Neural progenitor cell (in vitro differentiated cells): ENCODE results near the gene SERINC5. TPM values are rescaled to one million over a fixed set of nuclear protein-coding genes. Genes with fewer than 3 reads are reported as not detected.

Experiments used
- DNase-seq: peaks from one replicate; pipeline ENCODE4 v3.0.0-alpha.2; 2016; ENCODE audit warnings: low spot score
- H2AFZ ChIP-seq: fragments of 200-600 bp; sonication (generic); replicated peaks from 2 replicates; pipeline ENCODE4 v1.6.1; 2016; ENCODE audit warnings: antibody characterized with exemption
- H3F3A ChIP-seq: fragments of 200-600 bp; sonication (generic); 2 replicates; pipeline ENCODE4 v1.6.1; 2016; ENCODE audit warnings: antibody characterized with exemption, low read depth
- H3K27ac ChIP-seq: fragments of 200-600 bp; sonication (generic); 2 replicates; pipeline ENCODE4 v1.5.1; 2016; ENCODE audit warnings: mild to moderate bottlenecking
- H3K27me3 ChIP-seq: fragments of 200-600 bp; sonication (generic); 2 replicates; pipeline ENCODE4 v1.6.1; 2016; ENCODE audit warnings: mild to moderate bottlenecking, moderate library complexity
- H3K36me3 ChIP-seq: fragments of 200-600 bp; sonication (generic); 2 replicates; pipeline ENCODE4 v1.5.1; 2016
- H3K4me1 ChIP-seq: fragments of 200-600 bp; sonication (generic); 2 replicates; pipeline ENCODE4 v1.6.1; 2016; ENCODE audit warnings: mixed run types
- H3K4me2 ChIP-seq: fragments of 200-600 bp; sonication (generic); 2 replicates; pipeline ENCODE4 v1.6.1; 2016
- H3K4me3 ChIP-seq: fragments of 200-600 bp; sonication (generic); 2 replicates; pipeline ENCODE4 v1.5.1; 2016
- H3K79me2 ChIP-seq: fragments of 200-600 bp; sonication (generic); 2 replicates; pipeline ENCODE4 v1.6.1; 2016; ENCODE audit warnings: low read depth
- H3K9ac ChIP-seq: fragments of 200-600 bp; sonication (generic); 2 replicates; pipeline ENCODE4 v1.6.1; 2016
- H3K9me3 ChIP-seq: fragments of 200-600 bp; sonication (generic); 2 replicates; pipeline ENCODE4 v1.5.1; 2016; ENCODE audit warnings: low read depth
- H4K20me1 ChIP-seq: fragments of 200-600 bp; sonication (generic); 2 replicates; pipeline ENCODE4 v1.6.1; 2016; ENCODE audit warnings: low read depth
- H3K27ac Mint-ChIP-seq: 3 replicates; pipeline ENCODE4 v1.8.0; 2021; ENCODE audit warnings: mixed read lengths
- H3K27me3 Mint-ChIP-seq: 2 replicates; pipeline ENCODE4 v1.8.0; 2022; ENCODE audit warnings: low read depth, mild to moderate bottlenecking, inconsistent platforms, moderate library complexity, mixed read lengths; ENCODE audit not compliant: insufficient read depth
- H3K36me3 Mint-ChIP-seq: 3 replicates; pipeline ENCODE4 v1.8.0; 2021; ENCODE audit warnings: mixed read lengths
- H3K4me1 Mint-ChIP-seq: 3 replicates; pipeline ENCODE4 v1.8.0; 2021; ENCODE audit warnings: mixed read lengths
- H3K4me3 Mint-ChIP-seq: 3 replicates; pipeline ENCODE4 v1.8.0; 2021; ENCODE audit warnings: mild to moderate bottlenecking, moderate library complexity, mixed read lengths
- H3K9me3 Mint-ChIP-seq: 3 replicates; pipeline ENCODE4 v1.8.0; 2020; ENCODE audit warnings: mixed read lengths
- CTCF ChIP-seq: fragments of 200-600 bp; sonication (generic); IDR thresholded peaks from 2 replicates; pipeline ENCODE4 v1.5.1; 2017; ENCODE audit warnings: antibody characterized with exemption, mild to moderate bottlenecking
- EZH2 ChIP-seq: fragments of 200-600 bp; sonication (generic); IDR thresholded peaks from 2 replicates; pipeline ENCODE4 v1.6.1; 2017; ENCODE audit warnings: antibody characterized with exemption, mild to moderate bottlenecking, moderate library complexity
- EZH2phosphoT487 ChIP-seq: fragments of 200-600 bp; sonication (generic); IDR thresholded peaks from 2 replicates; pipeline ENCODE4 v1.6.1; 2017; ENCODE audit warnings: antibody characterized with exemption
- total RNA-seq: library from RNA; depleted of rRNA; stranded (reverse); fragments of >200 nt; gene quantifications from 2 replicates; pipeline ENCODE4 v1.2.3, GENCODE V29; 2015; ENCODE audit warnings: low replicate concordance

Gene SERINC5
- total RNA-seq, 1 donor from 2014 or later: 126 TPM

GRCh38 chr5:80078921-80079320, 176.9 kb downstream of the SERINC5 start:
- Histone ChIP-seq H3K9ac (no peak overlapping the region), H2AFZ (no peak overlapping the region), H3K4me3 (no peak overlapping the region), H3K4me2 (no peak overlapping the region), H3K27me3 (no peaks in the 10 kb centered on the region), H4K20me1 (no peaks in the 10 kb centered on the region), H3K27ac (no peak overlapping the region), H3F3A (peaks cover 8% of the 10 kb centered on the region), H3K79me2 (no peaks in the 10 kb centered on the region), H3K4me1 (no peaks in the 10 kb centered on the region), H3K9me3 (no peaks in the 10 kb centered on the region), H3K36me3 (no peaks in the 10 kb centered on the region)
- H3K4me3 Mint-ChIP-seq: no peak overlapping the region
- H3K27ac Mint-ChIP-seq: no peak overlapping the region
- no peaks in the 10 kb centered on the region for H3K9me3 Mint-ChIP-seq
- peaks cover 2% of the 10 kb centered on the region for H3K36me3 Mint-ChIP-seq
- TF ChIP-seq EZH2 (no peak), EZH2phosphoT487 (no peak), CTCF (no peak)
- no peak for DNase-seq
- H3K27me3 Mint-ChIP-seq: peaks cover 3% of the 10 kb centered on the region
- H3K4me1 Mint-ChIP-seq: peaks cover 2% of the 10 kb centered on the region

DNA sequence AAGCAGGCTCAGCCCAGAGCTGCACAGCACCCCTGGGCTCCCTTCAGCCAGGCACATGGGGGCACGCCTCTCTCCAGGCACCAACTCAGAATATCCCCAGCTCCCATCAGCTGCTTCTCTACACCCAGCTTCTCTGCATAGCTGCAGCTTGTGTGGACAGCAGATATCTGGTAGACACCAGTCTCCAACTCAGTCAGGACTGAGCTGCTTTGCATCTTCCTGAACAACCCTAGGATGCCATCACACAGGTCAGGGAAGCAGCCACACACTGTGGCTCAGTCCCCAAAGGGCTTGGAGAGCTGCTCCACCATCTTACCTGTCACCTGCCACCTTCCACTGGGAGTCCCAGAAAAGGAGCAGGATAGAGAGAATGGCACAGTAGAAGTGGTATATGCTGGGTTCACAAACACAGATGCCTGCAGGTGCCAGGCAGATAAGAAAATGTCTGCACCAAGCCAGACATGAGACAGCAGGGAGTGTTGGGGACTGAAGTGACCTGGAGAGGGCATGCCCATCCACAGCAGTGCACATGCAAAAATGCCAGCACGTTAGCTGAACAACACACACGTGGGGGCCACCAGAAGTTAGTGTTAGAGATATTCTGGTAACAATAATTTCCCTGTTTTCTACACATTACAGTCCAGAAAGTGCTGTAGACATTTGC, 178.7 kb downstream of the SERINC5 start:
- no peak overlapping the region for H3K27ac ChIP-seq

GRCh38 chr5:80076131-80077050, 179.5 kb downstream of the SERINC5 start:
- Histone ChIP-seq H4K20me1 (no peaks in the 10 kb centered on the region), H3K27me3 (no peaks in the 10 kb centered on the region), H3K36me3 (no peaks in the 10 kb centered on the region), H3K9me3 (no peaks in the 10 kb centered on the region), H3K4me3 (no peak overlapping the region), H3K4me1 (no peaks in the 10 kb centered on the region), H3K9ac (no peak overlapping the region), H3K4me2 (no peak overlapping the region), H3K79me2 (no peaks in the 10 kb centered on the region), H3F3A (no peaks in the 10 kb centered on the region), H3K27ac (no peak overlapping the region), H2AFZ (no peak overlapping the region)
- peaks cover 11% of the 10 kb centered on the region for H3K36me3 Mint-ChIP-seq
- DNase-seq: no peak
- peaks cover 8% of the 10 kb centered on the region for H3K27me3 Mint-ChIP-seq
- no peak overlapping the region for H3K4me3 Mint-ChIP-seq
- H3K9me3 Mint-ChIP-seq: no peaks in the 10 kb centered on the region
- H3K4me1 Mint-ChIP-seq: no peaks in the 10 kb centered on the region
- TF ChIP-seq EZH2phosphoT487 (no peak), CTCF (no peak), EZH2 (no peak)
- no peak overlapping the region for H3K27ac Mint-ChIP-seq

More for the DNA sequence above, 178.7 kb downstream of the SERINC5 start:
- Mint-ChIP-seq H3K36me3 (peaks cover 4% of the 10 kb centered on the region), H3K27ac (peak overlapping the region; percentile 46), H3K4me1 (no peaks in the 10 kb centered on the region), H3K9me3 (no peaks in the 10 kb centered on the region), H3K27me3 (peaks cover 8% of the 10 kb centered on the region), H3K4me3 (no peak overlapping the region)
- Histone ChIP-seq H3K4me1 (no peaks in the 10 kb centered on the region), H3K9me3 (no peaks in the 10 kb centered on the region), H3K9ac (no peak overlapping the region), H3K79me2 (no peaks in the 10 kb centered on the region), H4K20me1 (no peaks in the 10 kb centered on the region), H3K27me3 (no peaks in the 10 kb centered on the region), H3F3A (no peaks in the 10 kb centered on the region), H3K4me3 (no peak overlapping the region), H3K36me3 (no peaks in the 10 kb centered on the region), H3K4me2 (no peak overlapping the region), H2AFZ (no peak overlapping the region)
- no peak for DNase-seq
- TF ChIP-seq EZH2phosphoT487 (no peak), EZH2 (no peak), CTCF (no peak)
